Aorta (tissue), 5 donors: Measurements from ENCODE around the gene ALLC. TPM values are rescaled to one million over a fixed set of nuclear protein-coding genes. Genes with fewer than 3 reads are reported as not detected.
"Not testable (repeated sequence)": the region's sequence is repeated elsewhere in the genome, so short reads cannot be mapped to it uniquely, and the experiment has no call there.

Experiments used
- ATAC-seq: fragments of 200-7000 bp; cut with Tn5 transposase; one replicate; pipeline ENCODE4 v1.9.1; 2022; ENCODE audit warnings: moderate library complexity; ENCODE audit not compliant: low FRiP score
- DNase-seq, 2 donors: peaks; one replicate each; pipeline ENCODE4 v3.0.0-alpha.2; 2020
- H3K27ac ChIP-seq, 2 donors: one replicate each; pipeline ENCODE4 v1.5.1; 2013; ENCODE audit warnings: low read length in 2 of 2, mild to moderate bottlenecking in 2 of 2, moderate library complexity in 2 of 2, control low read depth in 1 of 2, inconsistent platforms in 1 of 2, low read depth in 1 of 2
- H3K27me3 ChIP-seq, 2 donors: one replicate each; pipeline ENCODE4 v1.6.1; 2013; ENCODE audit warnings: control low read depth in 1 of 2, low read length in 1 of 2, mild to moderate bottlenecking in 1 of 2, moderate library complexity in 1 of 2; ENCODE audit not compliant: insufficient read depth in 2 of 2, control insufficient read depth in 1 of 2
- H3K36me3 ChIP-seq, 2 donors: one replicate each; pipeline ENCODE4 v1.6.1; 2013; ENCODE audit warnings: control low read depth in 1 of 2, low read length in 1 of 2, mild to moderate bottlenecking in 1 of 2; ENCODE audit not compliant: insufficient read depth in 2 of 2, control insufficient read depth in 1 of 2
- H3K4me1 ChIP-seq, 2 donors: one replicate each; pipeline ENCODE4 v1.6.1; 2013; ENCODE audit warnings: low read length in 2 of 2, control low read depth in 1 of 2, mild to moderate bottlenecking in 1 of 2, moderate library complexity in 1 of 2; ENCODE audit not compliant: insufficient read depth in 2 of 2, control insufficient read depth in 1 of 2
- H3K4me3 ChIP-seq, 2 donors: one replicate each; pipeline ENCODE4 v1.5.1; 2013; ENCODE audit warnings: low read length in 2 of 2, control low read depth in 1 of 2, mild to moderate bottlenecking in 1 of 2
- H3K9me3 ChIP-seq: one replicate; pipeline ENCODE4 v1.6.1; 2013; ENCODE audit warnings: mild to moderate bottlenecking, low read length; ENCODE audit not compliant: control insufficient read depth
- WGBS, 2 donors: extraction: QIAGEN DNeasy Blood & Tissue Kit; methylation state at CpG; one replicate each; pipeline ENCODE4 v1.1.7; 2013; 5-methylcytosine and 5-hydroxymethylcytosine counted together
- intact Hi-C, 2 donors: fragments of 100-400 bp; cut with DNase I; formaldehyde crosslinking; loops; one replicate each; pipeline versions ENCODE4 v1.14.2 to v1.15.0; 2022
- polyA plus RNA-seq, 2 donors: library from polyadenylated mRNA; stranded (reverse); fragments of 200-250 nt; gene quantifications; one replicate each; pipeline ENCODE4 v1.2.3, GENCODE V29; 2013
- total RNA-seq, 2 donors: library from RNA; stranded (reverse); fragmentation: NEBNext Ultra II Directional; extraction: Animal tissue kit (Norgen Biotek cat#: 25700); gene quantifications; one replicate each; pipeline ENCODE4 v1.2.1, GENCODE V29; 2021
- donor health status: healthy with polysubstance abuse.
- donor health status: Bipolar disorder and iron deficiency.
- donor health status: DM: no; HTN: no; CAD: no.
- donor health status: DM: no; HTN: no; CAD: no.
- donor health status: DM: yes; HTN: yes; CAD: no.

The ALLC gene
- total and polyA plus RNA-seq, 4 donors, result 1.4 to 5.3 TPM; not detected in 2

- ATAC-seq, result no peak
- 77 to 78% methylated on average over 21 of the region's 21 CpGs for WGBS, 2 donors
- H3K27me3 ChIP-seq, result no peaks in the 10 kb centered on the region
- intact Hi-C loops, result loop anchor here in 1 of 2 donors (5.0 kb wide), 1 partner anchor 232 kb away; no protein-coding TSS in a partner anchor
- H3K36me3 ChIP-seq, result no peaks in the 10 kb centered on the region
- H3K4me3 ChIP-seq, result no peak overlapping the region
- no peak overlapping the region for H3K27ac ChIP-seq
- H3K4me1 ChIP-seq, result no peaks in the 10 kb centered on the region
- DNase-seq, result no peak
- H3K9me3 ChIP-seq, result no peaks in the 10 kb centered on the region
These were observed 3.3 kb upstream of the ALLC start for GRCh38 chr2:3654531-3655225.

- ATAC-seq, result no peak
- Histone ChIP-seq H3K36me3 (no peaks in the 10 kb centered on the region), H3K27ac (no peak overlapping the region), H3K4me1 (no peaks in the 10 kb centered on the region), H3K27me3 (no peaks in the 10 kb centered on the region), H3K9me3 (no peaks in the 10 kb centered on the region), H3K4me3 (no peak overlapping the region)
- 68 to 76% methylated on average over 28 of the region's 28 CpGs for WGBS, 2 donors
- no peak for DNase-seq
- intact Hi-C loops, result no loop called here
These were observed 1.9 kb upstream of the ALLC start for GRCh38 chr2:3655871-3656761.

- no peak for DNase-seq
- Histone ChIP-seq H3K27ac (no peak overlapping the region), H3K27me3 (no peaks in the 10 kb centered on the region), H3K4me1 (no peaks in the 10 kb centered on the region), H3K4me3 (no peak overlapping the region), H3K9me3 (no peaks in the 10 kb centered on the region), H3K36me3 (no peaks in the 10 kb centered on the region)
- intact Hi-C loops, result no loop called here
- WGBS, 2 donors, result 77 to 88% methylated on average over 36 of the region's 36 CpGs
- no peak for ATAC-seq
These were observed 958 bp upstream of the ALLC start for GRCh38 chr2:3656762-3657721.

- ATAC-seq, result no peak
- intact Hi-C loops, result no loop called here
- Histone ChIP-seq H3K9me3 (no peaks in the 10 kb centered on the region), H3K27me3 (no peaks in the 10 kb centered on the region), H3K27ac (no peak overlapping the region), H3K4me1 (no peaks in the 10 kb centered on the region), H3K4me3 (no peak overlapping the region), H3K36me3 (no peaks in the 10 kb centered on the region)
- DNase-seq, result peak in 1 of 2 donors; percentile 71
- WGBS, 2 donors, result 68 to 71% methylated on average over 26 of the region's 26 CpGs
These were observed 1.7 kb downstream of the ALLC start for GRCh38 chr2:3659447-3660432.

- 94 to 98% methylated on average over 7 of the region's 7 CpGs for WGBS, 2 donors
- H3K4me3 ChIP-seq, intact Hi-C loops, H3K27ac ChIP-seq, H3K9me3 ChIP-seq, H3K36me3 ChIP-seq, H3K27me3 ChIP-seq, H3K4me1 ChIP-seq, ATAC-seq: not testable (repeated sequence)
- DNase-seq, result peak in 1 of 2 donors; percentile 16
These were observed 2.6 kb downstream of the ALLC start for GRCh38 chr2:3660640-3661039.

GRCh38 chr2:3661149-3661660, 3.2 kb downstream of the ALLC start:
- Histone ChIP-seq H3K4me3 (no peak overlapping the region), H3K27me3 (no peaks in the 10 kb centered on the region), H3K9me3 (no peaks in the 10 kb centered on the region), H3K4me1 (no peaks in the 10 kb centered on the region), H3K27ac (no peak overlapping the region), H3K36me3 (no peaks in the 10 kb centered on the region)
- WGBS, 2 donors, result 94 to 95% methylated on average over 3 of the region's 3 CpGs
- DNase-seq (peak in 1 of 2 donors; percentile 25), ATAC-seq (no peak)
- intact Hi-C loops, result no loop called here

- intact Hi-C loops, result no loop called here
- no peak for ATAC-seq
These were observed 4.2 kb downstream of the ALLC start for GRCh38 chr2:3662239-3662638.

More at GRCh38 chr2:3662239-3662638, 4.2 kb downstream of the ALLC start:
- Histone ChIP-seq H3K9me3 (no peaks in the 10 kb centered on the region), H3K36me3 (no peaks in the 10 kb centered on the region), H3K27ac (no peak overlapping the region), H3K4me1 (no peaks in the 10 kb centered on the region), H3K4me3 (no peak overlapping the region), H3K27me3 (no peaks in the 10 kb centered on the region)
- DNase-seq, result peak in 1 of 2 donors; percentile 5
- WGBS, 2 donors, result 86 to 93% methylated on average over 6 of the region's 6 CpGs
